GM21619 (cell line): ENCODE measurements around the gene CHRM5.
"Not testable (repeated sequence)": the region's sequence is repeated elsewhere in the genome, so short reads cannot be mapped to it uniquely, and the experiment has no call there.

Source experiments
- ATAC-seq: cut with Tn5 transposase; IDR thresholded peaks from one replicate; pipeline ENCODE4 v1.9.1; 2021; ENCODE audit not compliant: unreplicated experiment

CHRM5 gene

GRCh38 chr15:33985751-33986150 is 17.5 kb downstream of the CHRM5 start:
- no peak for ATAC-seq

GRCh38 chr15:33987444-33987843 is 19.1 kb downstream of the CHRM5 start:
- ATAC-seq, result no peak

GRCh38 chr15:33988384-33988783 is 20.1 kb downstream of the CHRM5 start:
- ATAC-seq, result no peak

- no peak for ATAC-seq
Observed at GRCh38 chr15:33994005-33994615, 25.8 kb downstream of the CHRM5 start.

GRCh38 chr15:33995666-33996065 is 27.4 kb downstream of the CHRM5 start:
- not testable (repeated sequence) for ATAC-seq

GRCh38 chr15:34001536-34001935 is 33.2 kb downstream of the CHRM5 start:
- ATAC-seq, result no peak

- ATAC-seq, result no peak
Observed at GRCh38 chr15:34006381-34006780, 38.1 kb downstream of the CHRM5 start.

GRCh38 chr15:34009656-34010055 is 41.4 kb downstream of the CHRM5 start:
- no peak for ATAC-seq

- ATAC-seq, result no peak
Observed at GRCh38 chr15:34010921-34011320, 42.6 kb downstream of the CHRM5 start.

- no peak for ATAC-seq
Observed at GRCh38 chr15:34011481-34011880, 43.2 kb downstream of the CHRM5 start.

- no peak for ATAC-seq
Observed at GRCh38 chr15:34012461-34013028, 44.2 kb downstream of the CHRM5 start.

GRCh38 chr15:34013746-34014145 is 45.4 kb downstream of the CHRM5 start:
- no peak for ATAC-seq

- no peak for ATAC-seq
Observed at GRCh38 chr15:34014556-34014955, 46.3 kb downstream of the CHRM5 start.

GRCh38 chr15:34018021-34018645 is 49.8 kb downstream of the CHRM5 start:
- no peak for ATAC-seq

GRCh38 chr15:34018738-34019137 is 50.4 kb downstream of the CHRM5 start:
- not testable (repeated sequence) for ATAC-seq

- ATAC-seq, result no peak
Observed at GRCh38 chr15:34019369-34019990, 51.2 kb downstream of the CHRM5 start.

GRCh38 chr15:34023907-34024306 is 55.6 kb downstream of the CHRM5 start:
- ATAC-seq, result no peak

- no peak for ATAC-seq
Observed at GRCh38 chr15:34025252-34025651, 57.0 kb downstream of the CHRM5 start.

GRCh38 chr15:34027606-34028005 is 59.3 kb downstream of the CHRM5 start:
- ATAC-seq, result no peak

- no peak for ATAC-seq
Observed at GRCh38 chr15:34031987-34032760, 63.9 kb downstream of the CHRM5 start.
